ENCODE results near the gene MAPK6. TPM values are rescaled to one million over a fixed set of nuclear protein-coding genes. Genes with fewer than 3 reads are reported as not detected.

The MAPK6 gene
- total and polyA plus RNA-seq, 2 of the 8 experiments (the other 6 are each of a cell fraction or from before 2014, with no cell fraction given), result 22.6 to 108 TPM

DNA sequence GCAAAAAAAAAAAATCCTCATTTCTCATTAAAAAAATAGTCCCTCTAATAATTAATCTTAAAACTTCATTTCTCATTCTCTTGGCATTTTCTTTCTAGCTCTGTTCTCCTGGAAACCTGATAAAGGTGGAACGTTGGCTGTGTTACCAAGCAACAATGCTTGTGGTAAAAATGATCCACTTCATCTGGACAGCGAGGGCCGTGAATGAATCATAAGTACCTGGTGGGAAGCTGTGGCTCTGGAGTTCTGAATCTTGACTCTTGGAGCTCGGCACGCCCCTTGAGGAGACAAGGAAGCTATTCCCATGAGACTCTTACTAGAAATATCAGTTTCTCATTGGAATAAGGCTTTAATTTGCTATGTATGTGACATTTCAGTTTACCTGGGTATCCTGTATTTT lies 61.0 kb downstream of the MAPK6 start:
- Histone ChIP-seq H4K91ac (replicated peaks; ENCODE audit: insufficient read length, low read length) (no peak overlapping the region), H3K9me3 (ENCODE audit: insufficient read depth in 2 of 2, low read depth in 1 of 2, low read length in 1 of 2) (no peaks in the 10 kb centered on the region), H3K4me2 (ENCODE audit: insufficient read depth in 1 of 2, low read depth in 2 of 2, low read length in 2 of 2) (no peak overlapping the region), H2AK5ac (ENCODE audit: low read depth, low read length) (no peak overlapping the region), H3K79me2 (ENCODE audit: control insufficient read depth in 1 of 2, insufficient read depth in 2 of 2, low read length in 2 of 2) (no peaks in the 10 kb centered on the region), H3K36me3 (ENCODE audit: control insufficient read depth in 2 of 4, insufficient read depth in 4 of 4, low read length in 3 of 4) (no peaks in the 10 kb centered on the region), H2BK20ac (ENCODE audit: low read length) (no peak overlapping the region), H3K79me1 (ENCODE audit: low read depth, low read length) (no peaks in the 10 kb centered on the region), H3K23ac (ENCODE audit: insufficient read length) (no peak overlapping the region), H3K14ac (ENCODE audit: insufficient read length) (no peak overlapping the region), H2BK5ac (ENCODE audit: low read depth, low read length) (no peak overlapping the region), H4K8ac (ENCODE audit: extremely low read depth, insufficient read depth, low read length) (no peak overlapping the region), H4K5ac (ENCODE audit: insufficient read length, low read depth, low read length) (no peak overlapping the region), H3K9ac (replicated peaks in 1 of 4; ENCODE audit: extremely low read depth in 1 of 4, low read depth in 3 of 4, low read length in 3 of 4) (no peak overlapping the region), H4K20me1 (replicated peaks in 1 of 2; ENCODE audit: control insufficient read depth in 1 of 2, insufficient read depth in 2 of 2, low read length in 2 of 2) (no peaks in the 10 kb centered on the region), H2BK120ac (replicated peaks; ENCODE audit: low read depth, low read length) (no peak overlapping the region), H2BK12ac (ENCODE audit: low read depth, low read length) (no peak overlapping the region), H3K4ac (replicated peaks; ENCODE audit: insufficient read length, low read depth, low read length) (no peak overlapping the region), H3K56ac (replicated peaks; ENCODE audit: insufficient read length, low read depth, low read length) (no peak overlapping the region), H2BK15ac (ENCODE audit: low read length) (no peak overlapping the region), H2AFZ (ENCODE audit: low read length) (no peak overlapping the region), H3K4me1 (replicated peaks in 1 of 4; ENCODE audit: control insufficient read depth in 3 of 4, insufficient read depth in 4 of 4, low read length in 3 of 4) (peaks cover 0 to 4% (median 1%) of the 10 kb centered on the region in 4 experiments; a peak in 3 of 7 replicates), H3K4me3 (ENCODE audit: extremely low read depth in 1 of 4, insufficient read depth in 2 of 4, low read depth in 3 of 4, low read length in 4 of 4) (no peak overlapping the region), H3K27ac (ENCODE audit: low read depth, low read length) (no peak overlapping the region), H3K27me3 (replicated peaks in 1 of 4; ENCODE audit: control insufficient read depth in 3 of 4, extremely low read depth in 1 of 4, insufficient read depth in 3 of 4, low read length in 3 of 4) (no peaks in the 10 kb centered on the region), H3K23me2 (ENCODE audit: low read depth, low read length) (no peaks in the 10 kb centered on the region), H3K18ac (ENCODE audit: extremely low read depth, low read length) (no peak overlapping the region)
- ChIA-PET POLR2A (ENCODE audit: partially characterized antibody) (interaction anchor here (0.6 kb wide), 1 partner anchor 196 kb away, joined by 3 read pairs; no protein-coding TSS in a partner anchor), CTCF (ENCODE audit: partially characterized antibody) (interaction anchor here (0.5 to 4.9 kb wide), 21 partner anchors 11 to 498 kb away, joined by 3 to 55 read pairs (median 6); partner anchors contain the start of gene LEO1)
- no peak for DNase-seq (ENCODE audit: low read depth in 1 of 2, low spot score in 2 of 2)
- 90% methylated on average over 5 of the region's 5 CpGs; no CpG with 5 or more reads in 1 of the 2 experiments for WGBS, 2 experiments (ENCODE audit: extremely low coverage in 1 of 2, insufficient coverage in 1 of 2, insufficient read length in 1 of 2, insufficient replicate concordance in 2 of 2, low coverage in 1 of 2, low lambda C conversion rate in 2 of 2, missing lambda C conversion rate in 1 of 2)
- FAIRE-seq, result no peak
- TF ChIP-seq TBP (IDR thresholded peaks at IDR 0.05; ENCODE audit: low read depth, low read length) (no peak), TEAD4 (IDR thresholded peaks at IDR 0.05; ENCODE audit: low read depth, low read length) (no peak), FOSL1 (IDR thresholded peaks at IDR 0.05; ENCODE audit: insufficient read depth, low read depth, low read length) (no peak), SP2 (IDR thresholded peaks at IDR 0.05; ENCODE audit: low read length) (no peak)

Measured in H1 (cell line).